GM19240 (cell line): ENCODE data around the gene KCNG2.

Experiments used
- DNase-seq: peaks from one replicate; pipeline ENCODE4 v3.0.0; 2011; ENCODE audit warnings: low spot score; ENCODE audit not compliant: insufficient read length

Gene KCNG2

DNA sequence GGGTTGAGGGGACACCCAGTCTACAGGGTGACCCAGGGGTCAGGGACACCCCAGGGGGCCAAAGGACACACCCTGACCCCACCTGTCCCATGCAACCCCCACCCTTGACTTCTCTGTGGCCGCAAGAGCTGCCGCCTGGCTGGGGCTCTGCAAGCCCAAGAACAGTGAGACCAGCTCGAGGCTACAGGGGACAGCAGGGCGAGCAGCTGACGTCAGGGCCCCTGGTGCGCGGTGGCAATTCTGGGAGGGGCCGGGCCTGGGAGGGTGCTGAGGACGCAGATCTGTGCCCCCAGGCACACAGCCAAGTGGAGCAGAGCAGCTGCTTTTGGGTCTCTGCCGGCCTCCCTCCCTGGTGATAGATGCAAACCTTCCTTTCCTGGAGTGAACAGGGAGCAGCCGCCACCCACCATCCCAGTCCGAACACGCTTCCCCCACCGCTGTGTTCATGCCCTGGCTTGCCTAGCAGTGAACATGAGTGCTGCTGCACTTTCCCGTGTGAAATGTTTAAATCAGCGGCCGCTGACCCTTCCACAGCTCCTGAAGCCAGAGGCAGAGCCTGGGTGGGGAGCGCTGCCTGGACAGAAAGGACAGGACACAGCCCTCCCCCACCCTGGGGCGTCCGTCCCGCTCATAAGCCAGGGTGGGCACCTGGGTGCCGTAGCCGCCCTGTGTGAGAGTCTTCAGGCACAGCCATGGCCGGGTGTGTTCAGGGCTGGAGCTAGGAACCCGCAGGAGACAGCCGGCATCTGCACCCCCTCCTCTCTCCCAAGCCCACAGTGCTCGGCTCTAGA, 106.8 kb downstream of the KCNG2 start:
- no peak for DNase-seq

DNA sequence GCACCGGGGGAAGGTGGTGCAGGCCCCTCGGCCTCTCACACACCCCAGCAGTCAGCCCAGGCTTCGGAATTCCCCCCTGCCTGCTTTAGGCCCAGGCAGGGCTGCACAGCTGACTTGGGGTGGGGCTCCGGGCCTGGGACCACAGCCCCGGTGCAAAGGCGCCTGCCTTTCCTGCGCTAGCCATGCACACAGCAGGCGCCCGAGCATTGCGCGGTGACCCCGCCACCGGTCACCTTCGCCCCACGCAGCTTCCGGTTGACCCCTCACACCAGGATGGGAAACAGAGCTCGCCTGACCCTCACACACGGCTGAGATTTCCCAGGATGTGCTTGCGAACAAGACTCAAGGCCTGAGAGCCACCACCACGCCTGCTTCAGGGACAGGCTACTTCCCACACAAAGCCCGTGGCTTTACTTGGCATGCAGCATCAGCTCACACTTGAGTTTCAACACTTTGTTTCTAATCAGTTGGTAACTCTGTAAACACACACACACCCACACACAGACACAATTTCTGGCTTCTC, 107.7 kb downstream of the KCNG2 start:
- no peak for DNase-seq

- DNase-seq: no peak
Observed at GRCh38 chr18:79905993-79906392, 108.3 kb downstream of the KCNG2 start.

GRCh38 chr18:79906706-79907105, 109.0 kb downstream of the KCNG2 start:
- DNase-seq: no peak

GRCh38 chr18:79910563-79911343, 113.0 kb downstream of the KCNG2 start:
- DNase-seq: no peak

GRCh38 chr18:79911344-79912270, 113.9 kb downstream of the KCNG2 start:
- DNase-seq: no peak

- DNase-seq: no peak
Observed at GRCh38 chr18:79912409-79912991, 114.8 kb downstream of the KCNG2 start.

GRCh38 chr18:79912994-79913831, 115.5 kb downstream of the KCNG2 start:
- no peak for DNase-seq

- DNase-seq: no peak
Observed at GRCh38 chr18:79914614-79915160, 116.9 kb downstream of the KCNG2 start.

DNA sequence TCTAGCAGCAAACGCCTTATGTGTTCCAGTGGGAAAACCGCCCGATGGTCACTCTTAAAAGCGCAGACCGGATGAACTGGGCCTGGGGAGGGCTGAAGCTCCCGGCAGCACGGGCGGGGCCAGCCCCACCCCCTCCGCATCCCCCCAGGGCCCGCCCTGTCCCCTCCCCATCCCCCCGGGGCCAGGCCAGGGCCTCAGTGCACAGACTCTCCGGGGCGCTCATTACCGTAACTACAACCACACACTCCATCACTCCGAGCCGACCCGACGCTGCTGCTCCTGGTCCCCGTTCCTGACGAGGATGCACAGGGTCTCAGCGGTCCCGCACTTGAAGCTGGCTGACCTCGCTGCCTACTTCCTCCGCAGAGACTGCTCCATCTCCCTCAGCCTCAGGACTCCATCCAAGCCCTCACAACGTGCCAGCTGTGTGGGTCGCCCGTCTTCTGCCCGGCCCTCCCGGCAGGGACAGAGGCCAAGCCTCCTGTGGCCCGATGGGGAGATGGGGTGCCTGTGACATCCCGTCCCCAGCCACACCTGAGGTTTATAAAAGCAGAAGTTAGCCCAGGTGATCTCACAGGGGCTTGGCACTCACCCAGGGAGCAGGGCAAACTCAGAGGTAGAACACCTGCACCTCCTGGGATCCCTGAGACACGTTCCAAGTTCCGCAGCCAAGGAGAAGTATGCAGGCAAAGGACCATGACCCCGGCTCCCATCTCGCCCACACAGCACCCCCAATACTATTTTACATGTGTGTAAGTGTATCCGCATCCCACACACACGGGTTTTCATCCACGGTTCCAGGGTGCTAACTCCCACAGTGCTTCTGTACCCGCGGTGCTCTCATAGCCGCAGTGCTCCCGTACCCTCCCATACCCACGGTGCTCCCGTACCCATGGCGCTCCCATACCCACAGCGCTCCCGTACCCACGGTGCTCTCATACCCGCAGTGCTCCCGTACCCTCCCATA, 117.7 kb downstream of the KCNG2 start:
- no peak for DNase-seq

GRCh38 chr18:79916128-79916494, 118.4 kb downstream of the KCNG2 start:
- DNase-seq: no peak

GRCh38 chr18:79916546-79917168, 118.9 kb downstream of the KCNG2 start:
- no peak for DNase-seq

DNA sequence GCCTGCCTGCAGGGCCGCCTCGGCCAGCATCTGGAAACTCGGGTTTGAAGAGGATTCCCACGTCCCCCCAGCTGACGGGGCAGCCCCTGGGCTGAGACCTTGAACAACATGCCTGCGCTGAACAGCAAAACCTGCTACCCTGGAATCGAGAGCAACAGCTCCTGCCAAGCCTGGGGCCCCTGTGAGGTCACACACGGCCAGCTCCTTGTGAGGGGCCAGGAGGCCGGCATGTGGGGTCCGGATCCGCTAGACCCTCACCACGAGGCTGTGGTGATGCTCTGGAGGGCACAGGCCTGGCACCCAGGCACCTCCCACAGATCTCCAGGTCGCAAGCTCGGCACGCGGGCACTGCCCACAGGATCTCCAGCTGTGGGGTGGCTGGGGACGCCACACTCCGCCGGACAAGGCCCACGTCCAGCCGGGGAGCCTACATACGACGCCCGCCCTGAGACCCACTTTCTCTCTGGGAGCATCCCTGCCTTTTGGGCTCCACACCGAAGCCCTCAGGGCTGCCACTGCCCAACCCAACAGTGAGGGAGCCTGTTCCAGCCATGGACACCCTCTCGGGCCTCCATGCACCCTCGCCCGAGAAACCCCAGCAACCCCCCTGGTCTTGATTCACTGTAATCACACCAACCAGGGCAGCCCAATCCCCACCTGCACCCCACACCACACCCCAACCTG, 119.6 kb downstream of the KCNG2 start:
- DNase-seq: no peak

GRCh38 chr18:79917853-79918614, 120.3 kb downstream of the KCNG2 start:
- no peak for DNase-seq

DNA sequence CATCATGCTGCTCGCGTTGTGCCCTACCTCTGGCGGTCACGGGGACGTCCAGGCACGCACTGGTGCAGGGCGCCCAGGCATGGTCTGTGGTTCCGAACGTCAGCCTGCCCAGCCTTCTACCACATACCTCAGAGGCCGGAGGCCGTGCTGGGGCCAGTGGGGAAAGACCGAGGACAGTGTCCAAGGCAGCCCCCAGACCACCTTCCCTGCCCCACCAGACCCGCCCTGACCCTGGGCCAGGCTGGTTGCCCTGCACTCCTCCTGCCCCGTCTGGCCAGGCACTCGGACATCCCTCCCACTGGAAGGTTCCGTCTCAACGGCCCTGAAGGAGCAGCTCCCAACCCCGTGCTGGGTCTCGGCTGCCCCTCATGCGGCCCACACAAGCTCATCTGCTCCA, 120.9 kb downstream of the KCNG2 start:
- DNase-seq: no peak

GRCh38 chr18:79919089-79919488, 121.4 kb downstream of the KCNG2 start:
- DNase-seq: no peak
